ENCODE measurements around the gene TSSK6.
A peak's percentile ranks its signal among the peaks of the same experiment; 100 is the strongest.

The TSSK6 gene

GRCh38 chr19:19546751-19547162 is 31.4 kb upstream of the TSSK6 start:
- H3K4me3 ChIP-seq (ENCODE audit: low read depth, low read length), result no peak overlapping the region
- no peak for TF ChIP-seq CTCF (IDR thresholded peaks at IDR 0.05; ENCODE audit: low read depth, low read length)
- H3K9me3 ChIP-seq, result no peaks in the 10 kb centered on the region
- no peaks in the 10 kb centered on the region for H3K4me1 ChIP-seq
- H3K27me3 ChIP-seq, result no peaks in the 10 kb centered on the region
- DNase-seq, result no peak
- H3K36me3 ChIP-seq, result no peaks in the 10 kb centered on the region

GRCh38 chr19:19545707-19546106 is 30.4 kb upstream of the TSSK6 start:
- no peak for DNase-seq
- no peaks in the 10 kb centered on the region for H3K4me1 ChIP-seq
- no peak for TF ChIP-seq CTCF (IDR thresholded peaks at IDR 0.05; ENCODE audit: low read depth, low read length)

GRCh38 chr19:19544954-19545591 is 29.7 kb upstream of the TSSK6 start:
- no peaks in the 10 kb centered on the region for H3K36me3 ChIP-seq
- no peaks in the 10 kb centered on the region for H3K27me3 ChIP-seq
- DNase-seq, result peak; percentile 8
- H3K4me3 ChIP-seq (ENCODE audit: low read depth, low read length), result no peak overlapping the region
- H3K4me1 ChIP-seq, result no peaks in the 10 kb centered on the region
- H3K9me3 ChIP-seq, result peaks cover 3% of the 10 kb centered on the region
- TF ChIP-seq CTCF (IDR thresholded peaks at IDR 0.05; ENCODE audit: low read depth, low read length), result no peak

More at GRCh38 chr19:19545707-19546106, 30.4 kb upstream of the TSSK6 start:
- H3K4me3 ChIP-seq (ENCODE audit: low read depth, low read length), result no peak overlapping the region
- no peaks in the 10 kb centered on the region for H3K27me3 ChIP-seq
- H3K36me3 ChIP-seq, result no peaks in the 10 kb centered on the region
- H3K9me3 ChIP-seq, result peaks cover 3% of the 10 kb centered on the region

GRCh38 chr19:19544257-19544953 is 29.1 kb upstream of the TSSK6 start:
- no peak for DNase-seq
- no peak for TF ChIP-seq CTCF (IDR thresholded peaks at IDR 0.05; ENCODE audit: low read depth, low read length)
- Histone ChIP-seq H3K4me1 (no peaks in the 10 kb centered on the region), H3K27me3 (no peaks in the 10 kb centered on the region), H3K36me3 (no peaks in the 10 kb centered on the region), H3K4me3 (ENCODE audit: low read depth, low read length) (no peak overlapping the region), H3K9me3 (peaks cover 3% of the 10 kb centered on the region)

- Histone ChIP-seq H3K4me1 (no peaks in the 10 kb centered on the region), H3K4me3 (ENCODE audit: low read depth, low read length) (no peak overlapping the region), H3K27me3 (no peaks in the 10 kb centered on the region; the same call in none of the 2 replicates), H3K9me3 (peaks cover 3% of the 10 kb centered on the region), H3K36me3 (no peaks in the 10 kb centered on the region)
- no peak for TF ChIP-seq CTCF (IDR thresholded peaks at IDR 0.05; ENCODE audit: low read depth, low read length)
- no peak for DNase-seq
Observed at GRCh38 chr19:19543640-19544039, 28.3 kb upstream of the TSSK6 start.

GRCh38 chr19:19543101-19543500 is 27.8 kb upstream of the TSSK6 start:
- DNase-seq, result no peak
- Histone ChIP-seq H3K4me3 (ENCODE audit: low read depth, low read length) (no peak overlapping the region), H3K27me3 (peaks cover 5% of the 10 kb centered on the region), H3K9me3 (peaks cover 3% of the 10 kb centered on the region), H3K36me3 (no peaks in the 10 kb centered on the region), H3K4me1 (no peaks in the 10 kb centered on the region)
- TF ChIP-seq CTCF (IDR thresholded peaks at IDR 0.05; ENCODE audit: low read depth, low read length), result no peak
